ENCODE results near the gene SLC26A9. TPM values are rescaled to one million over a fixed set of nuclear protein-coding genes. Genes with fewer than 3 reads are reported as not detected.
"Not testable (repeated sequence)": the region's sequence is repeated elsewhere in the genome, so short reads cannot be mapped to it uniquely, and the experiment has no call there.

Gene SLC26A9
- total and polyA plus RNA-seq, 3 experiments from 2014 or later = not detected

DNA sequence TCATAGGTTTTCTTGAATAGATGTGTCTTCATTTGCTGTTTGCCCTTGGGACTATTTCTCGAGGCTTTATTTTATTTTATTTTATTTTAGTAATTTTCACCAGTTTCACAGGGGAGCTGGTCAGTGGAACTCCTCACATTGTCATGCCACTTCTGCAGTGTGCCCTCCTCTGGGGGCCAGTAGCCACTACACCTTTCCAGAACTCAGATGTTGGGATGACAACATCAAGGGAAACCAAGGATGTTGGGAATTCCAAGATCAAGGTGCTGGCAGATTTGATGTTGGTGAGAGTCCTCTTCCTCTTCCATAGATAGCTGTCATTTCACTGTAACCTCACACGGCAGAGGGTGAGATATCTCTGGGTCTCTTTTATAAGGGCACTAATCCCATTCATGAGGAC is 35.5 kb downstream of the SLC26A9 start:
- H3K36me3 Mint-ChIP-seq = no peaks in the 10 kb centered on the region
- Histone ChIP-seq H3K4me1 (ENCODE audit: insufficient read depth, low read length) (no peaks in the 10 kb centered on the region), H3K27ac (ENCODE audit: low read depth, low read length) (no peak overlapping the region), H3K36me3 (ENCODE audit: insufficient read depth, low read length) (no peaks in the 10 kb centered on the region), H3K4me3 (ENCODE audit: low read length) (no peak overlapping the region), H3K9me3 (ENCODE audit: low read length) (no peaks in the 10 kb centered on the region), H3K27me3 (ENCODE audit: insufficient read depth, low read length, poor library complexity, severe bottlenecking) (no peaks in the 10 kb centered on the region)
- CTCF ChIA-PET = no interaction called here
- no peaks in the 10 kb centered on the region for H3K4me1 Mint-ChIP-seq
- no peak overlapping the region for H3K4me3 Mint-ChIP-seq
- DNase-seq = no peak
- H3K9me3 Mint-ChIP-seq = peaks cover 0 to 13% (median 0%) of the 10 kb centered on the region in 5 donors
- POLR2A ChIA-PET = no interaction called here
- no peak overlapping the region for H3K27ac Mint-ChIP-seq
- peaks cover 7 to 17% of the 10 kb centered on the region in 2 donors for H3K27me3 Mint-ChIP-seq

DNA sequence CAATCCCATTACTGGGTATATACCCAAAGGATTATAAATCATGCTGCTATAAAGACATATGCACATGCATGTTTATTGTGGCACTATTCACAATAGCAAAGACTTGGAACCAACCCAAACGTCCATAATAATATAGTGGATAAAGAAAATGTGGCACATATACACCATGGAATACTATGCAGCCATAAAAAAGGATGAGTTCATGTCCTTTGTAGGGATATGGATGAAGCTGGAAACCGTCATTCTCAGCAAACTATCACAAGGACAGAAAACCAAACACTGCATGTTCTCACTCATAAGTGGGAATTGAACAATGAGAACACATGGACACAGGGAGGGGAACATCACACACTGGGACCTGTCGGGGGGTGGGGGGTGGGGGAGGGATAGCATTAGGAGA is 38.2 kb downstream of the SLC26A9 start:
- POLR2A ChIA-PET = not testable (repeated sequence)
- peaks cover 10 to 26% of the 10 kb centered on the region in 2 donors for H3K27me3 Mint-ChIP-seq

GRCh38 chr1:205896351-205896750 is 46.9 kb downstream of the SLC26A9 start:
- Histone ChIP-seq H3K27me3 (ENCODE audit: insufficient read depth, low read length, poor library complexity, severe bottlenecking) (no peaks in the 10 kb centered on the region), H3K36me3 (ENCODE audit: insufficient read depth, low read length) (no peaks in the 10 kb centered on the region), H3K4me1 (ENCODE audit: insufficient read depth, low read length) (no peaks in the 10 kb centered on the region), H3K9me3 (ENCODE audit: low read length) (no peaks in the 10 kb centered on the region), H3K4me3 (ENCODE audit: low read length) (no peak overlapping the region), H3K27ac (ENCODE audit: low read depth, low read length) (no peak overlapping the region)
- CTCF ChIA-PET = no interaction called here
- Mint-ChIP-seq H3K4me1 (peaks cover 2 to 5% (median 3%) of the 10 kb centered on the region in 3 donors), H3K4me3 (no peak overlapping the region), H3K9me3 (peaks cover 7 to 29% (median 25%) of the 10 kb centered on the region in 5 donors), H3K27me3 (peaks cover 20 to 26% of the 10 kb centered on the region in 2 donors), H3K27ac (peak overlapping the region in 1 of 8 donors; percentile 18), H3K36me3 (peaks cover 0 to 22% (median 10%) of the 10 kb centered on the region in 3 donors)
- POLR2A ChIA-PET = no interaction called here
- no peak for DNase-seq

More for the DNA sequence above, 38.2 kb downstream of the SLC26A9 start:
- DNase-seq; H3K36me3 Mint-ChIP-seq; H3K9me3 ChIP-seq (ENCODE audit: low read length); H3K27ac ChIP-seq (ENCODE audit: low read depth, low read length); H3K4me3 Mint-ChIP-seq; CTCF ChIA-PET; H3K4me3 ChIP-seq (ENCODE audit: low read length); H3K27me3 ChIP-seq (ENCODE audit: insufficient read depth, low read length, poor library complexity, severe bottlenecking); H3K4me1 Mint-ChIP-seq; H3K27ac Mint-ChIP-seq; H3K36me3 ChIP-seq (ENCODE audit: insufficient read depth, low read length); H3K4me1 ChIP-seq (ENCODE audit: insufficient read depth, low read length): not testable (repeated sequence)
- H3K9me3 Mint-ChIP-seq = peaks cover 0 to 20% (median 0%) of the 10 kb centered on the region in 5 donors

- H3K4me3 ChIP-seq (ENCODE audit: low read length); H3K4me1 Mint-ChIP-seq; POLR2A ChIA-PET; H3K4me1 ChIP-seq (ENCODE audit: insufficient read depth, low read length); CTCF ChIA-PET; H3K27me3 ChIP-seq (ENCODE audit: insufficient read depth, low read length, poor library complexity, severe bottlenecking); DNase-seq; H3K9me3 ChIP-seq (ENCODE audit: low read length); H3K27ac Mint-ChIP-seq; H3K36me3 ChIP-seq (ENCODE audit: insufficient read depth, low read length); H3K27ac ChIP-seq (ENCODE audit: low read depth, low read length); H3K4me3 Mint-ChIP-seq: not testable (repeated sequence)
- H3K27me3 Mint-ChIP-seq = peaks cover 13 to 15% of the 10 kb centered on the region in 2 donors
- peaks cover 7 to 34% (median 30%) of the 10 kb centered on the region in 5 donors for H3K9me3 Mint-ChIP-seq
- peaks cover 0 to 22% (median 10%) of the 10 kb centered on the region in 3 donors for H3K36me3 Mint-ChIP-seq
Measured at GRCh38 chr1:205894119-205894518, 49.1 kb downstream of the SLC26A9 start.

GRCh38 chr1:205892175-205892574 is 51.1 kb downstream of the SLC26A9 start:
- H3K27ac Mint-ChIP-seq; H3K36me3 ChIP-seq (ENCODE audit: insufficient read depth, low read length); H3K9me3 ChIP-seq (ENCODE audit: low read length); H3K27me3 ChIP-seq (ENCODE audit: insufficient read depth, low read length, poor library complexity, severe bottlenecking); H3K4me3 Mint-ChIP-seq; H3K4me3 ChIP-seq (ENCODE audit: low read length); DNase-seq; H3K27me3 Mint-ChIP-seq; CTCF ChIA-PET; H3K4me1 ChIP-seq (ENCODE audit: insufficient read depth, low read length); POLR2A ChIA-PET; H3K27ac ChIP-seq (ENCODE audit: low read depth, low read length): not testable (repeated sequence)
- peaks cover 7 to 33% (median 25%) of the 10 kb centered on the region in 5 donors for H3K9me3 Mint-ChIP-seq
- H3K36me3 Mint-ChIP-seq = peaks cover 0 to 22% (median 9%) of the 10 kb centered on the region in 3 donors
- H3K4me1 Mint-ChIP-seq = peaks cover 7 to 11% (median 11%) of the 10 kb centered on the region in 3 donors

GRCh38 chr1:205891481-205891880 is 51.8 kb downstream of the SLC26A9 start:
- H3K9me3 Mint-ChIP-seq = peaks cover 7 to 27% (median 21%) of the 10 kb centered on the region in 5 donors
- POLR2A ChIA-PET; H3K27ac Mint-ChIP-seq; H3K27me3 Mint-ChIP-seq; H3K9me3 ChIP-seq (ENCODE audit: low read length); H3K36me3 ChIP-seq (ENCODE audit: insufficient read depth, low read length); H3K27ac ChIP-seq (ENCODE audit: low read depth, low read length); H3K4me3 Mint-ChIP-seq; H3K4me3 ChIP-seq (ENCODE audit: low read length); H3K27me3 ChIP-seq (ENCODE audit: insufficient read depth, low read length, poor library complexity, severe bottlenecking); H3K4me1 ChIP-seq (ENCODE audit: insufficient read depth, low read length); DNase-seq; CTCF ChIA-PET: not testable (repeated sequence)
- peaks cover 7 to 11% (median 11%) of the 10 kb centered on the region in 3 donors for H3K4me1 Mint-ChIP-seq
- peaks cover 0 to 22% (median 9%) of the 10 kb centered on the region in 3 donors for H3K36me3 Mint-ChIP-seq

GRCh38 chr1:205890631-205891030 is 52.6 kb downstream of the SLC26A9 start:
- H3K36me3 ChIP-seq (ENCODE audit: insufficient read depth, low read length); H3K4me1 ChIP-seq (ENCODE audit: insufficient read depth, low read length); H3K4me3 Mint-ChIP-seq; H3K27me3 Mint-ChIP-seq; DNase-seq; H3K27ac Mint-ChIP-seq; H3K4me3 ChIP-seq (ENCODE audit: low read length); H3K27ac ChIP-seq (ENCODE audit: low read depth, low read length); H3K9me3 ChIP-seq (ENCODE audit: low read length); CTCF ChIA-PET; H3K27me3 ChIP-seq (ENCODE audit: insufficient read depth, low read length, poor library complexity, severe bottlenecking); POLR2A ChIA-PET: not testable (repeated sequence)
- Mint-ChIP-seq H3K9me3 (peaks cover 7 to 18% (median 14%) of the 10 kb centered on the region in 5 donors), H3K4me1 (peaks cover 7 to 11% (median 11%) of the 10 kb centered on the region in 3 donors), H3K36me3 (peaks cover 0 to 14% (median 9%) of the 10 kb centered on the region in 3 donors)

DNA sequence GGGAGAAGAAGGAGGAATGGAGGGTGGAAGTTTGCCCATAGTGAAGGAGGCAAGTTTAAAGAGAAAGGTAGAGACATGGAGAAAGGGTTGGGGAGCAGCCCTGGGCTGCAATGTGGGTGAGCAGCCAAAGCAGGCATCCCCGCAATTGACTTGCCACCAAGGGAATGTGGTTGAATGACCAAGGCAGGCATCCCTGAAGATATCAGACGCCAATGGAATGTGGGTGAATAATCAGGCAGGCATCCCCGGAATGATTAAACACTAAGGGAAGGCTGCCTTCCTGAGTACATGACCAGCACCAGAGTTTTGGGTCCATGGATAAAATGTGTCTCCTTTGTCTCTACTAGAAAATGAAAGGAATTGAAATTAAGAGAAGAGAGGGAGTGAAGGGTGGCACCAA is 53.5 kb downstream of the SLC26A9 start:
- H3K27ac Mint-ChIP-seq; POLR2A ChIA-PET; CTCF ChIA-PET; H3K4me3 ChIP-seq (ENCODE audit: low read length); H3K9me3 ChIP-seq (ENCODE audit: low read length); H3K36me3 ChIP-seq (ENCODE audit: insufficient read depth, low read length); H3K27me3 ChIP-seq (ENCODE audit: insufficient read depth, low read length, poor library complexity, severe bottlenecking); H3K27me3 Mint-ChIP-seq; H3K4me3 Mint-ChIP-seq; H3K4me1 ChIP-seq (ENCODE audit: insufficient read depth, low read length); DNase-seq; H3K27ac ChIP-seq (ENCODE audit: low read depth, low read length): not testable (repeated sequence)
- peaks cover under 1 to 16% (median 5%) of the 10 kb centered on the region in 5 donors for H3K9me3 Mint-ChIP-seq
- H3K36me3 Mint-ChIP-seq = peaks cover 0 to 12% (median 6%) of the 10 kb centered on the region in 3 donors
- H3K4me1 Mint-ChIP-seq = peaks cover 7 to 11% (median 11%) of the 10 kb centered on the region in 3 donors
